SU-DHL-6 (cell line): ENCODE data around the gene ELP6.

Source experiments
- H2AFZ ChIP-seq: fragments of 200-600 bp; sonication (generic); 2 replicates; pipeline ENCODE4 v1.6.1; 2014; ENCODE audit warnings: low read depth, mild to moderate bottlenecking, moderate library complexity, mixed read lengths, antibody characterized with exemption, low read length; ENCODE audit not compliant: severe bottlenecking
- H3F3A ChIP-seq: fragments of 200-600 bp; shearing (Covaris generic); 2 replicates; pipeline ENCODE4 v1.6.0; 2016; ENCODE audit warnings: antibody characterized with exemption, mild to moderate bottlenecking; ENCODE audit not compliant: insufficient read depth
- H3K27ac ChIP-seq: fragments of 200-600 bp; sonication (generic); 2 replicates; pipeline ENCODE4 v1.5.1; 2016; ENCODE audit warnings: low read depth, mild to moderate bottlenecking, low read length, moderate library complexity, mixed read lengths
- H3K27me3 ChIP-seq: fragments of 200-600 bp; sonication (generic), shearing (Covaris generic); 2 replicates; pipeline ENCODE4 v1.6.0; 2014; ENCODE audit warnings: mild to moderate bottlenecking, low read length
- H3K36me3 ChIP-seq: fragments of 200-600 bp; sonication (generic); 2 replicates; pipeline ENCODE4 v1.6.1; 2014; ENCODE audit warnings: mild to moderate bottlenecking, low read length, mixed read lengths
- H3K4me2 ChIP-seq: fragments of 300-600, 200-600 bp; shearing (Covaris generic), sonication (generic); 2 replicates; pipeline ENCODE4 v1.6.0; 2014; ENCODE audit warnings: low read length, low read depth, mild to moderate bottlenecking; ENCODE audit not compliant: poor library complexity, severe bottlenecking
- H3K4me3 ChIP-seq: fragments of 200-600 bp; sonication (generic); 2 replicates; pipeline ENCODE4 v1.5.1; 2014; ENCODE audit warnings: antibody characterized with exemption, low read length, mild to moderate bottlenecking, mixed read lengths; ENCODE audit not compliant: insufficient read depth, poor library complexity, severe bottlenecking
- H3K79me2 ChIP-seq: fragments of 200-600 bp; sonication (generic); 2 replicates; pipeline ENCODE4 v1.6.1; 2014; ENCODE audit warnings: mild to moderate bottlenecking, low read length, moderate library complexity; ENCODE audit not compliant: insufficient read depth
- H3K9ac ChIP-seq: fragments of 200-600 bp; sonication (generic); 2 replicates; pipeline ENCODE4 v1.7.0; 2014; ENCODE audit warnings: mild to moderate bottlenecking, low read length
- H3K9me2 ChIP-seq: fragments of 200-600 bp; sonication (generic); replicated peaks from 2 replicates; pipeline ENCODE4 v1.6.1; 2014; ENCODE audit warnings: low read length; ENCODE audit not compliant: insufficient read depth
- H3K9me3 ChIP-seq: fragments of 200-600 bp; sonication (generic); 2 replicates; pipeline ENCODE4 v1.6.1; 2014; ENCODE audit warnings: low read length, mixed read lengths; ENCODE audit not compliant: insufficient read depth
- H4K20me1 ChIP-seq: fragments of 200-600 bp; sonication (generic); 2 replicates; pipeline ENCODE4 v1.6.1; 2014; ENCODE audit warnings: low read depth, mild to moderate bottlenecking, antibody characterized with exemption, low read length, moderate library complexity, mixed read lengths
- CTCF ChIP-seq: fragments of 200-600 bp; sonication (generic); IDR thresholded peaks from one replicate; pipeline ENCODE4 v1.5.1; 2017; ENCODE audit warnings: antibody characterized with exemption, mild to moderate bottlenecking, low read length, moderate library complexity; ENCODE audit not compliant: insufficient read depth, poor library complexity, severe bottlenecking
- EZH2phosphoT487 ChIP-seq: fragments of 200-600 bp; sonication (generic), shearing (Covaris generic); conservative IDR thresholded peaks from 2 replicates; pipeline ENCODE4 v1.6.1; 2018; ENCODE audit warnings: mild to moderate bottlenecking, antibody characterized with exemption, low read length, moderate library complexity, mixed read lengths

ELP6 gene

GRCh38 chr3:47496892-47497291 is 16.6 kb downstream of the ELP6 start:
- no peaks in the 10 kb centered on the region for H4K20me1 ChIP-seq
- no peaks in the 10 kb centered on the region for H3F3A ChIP-seq
- no peak for TF ChIP-seq EZH2phosphoT487
- no peak for TF ChIP-seq CTCF
- no peak overlapping the region for H3K4me3 ChIP-seq
- H3K9me2 ChIP-seq: no peaks in the 10 kb centered on the region
- H2AFZ ChIP-seq: no peak overlapping the region
- H3K79me2 ChIP-seq: no peaks in the 10 kb centered on the region
- peaks cover 18% of the 10 kb centered on the region; the same call in 1 of the 2 replicates for H3K36me3 ChIP-seq
- H3K9ac ChIP-seq: no peak overlapping the region
- H3K4me2 ChIP-seq: no peak overlapping the region
- H3K27ac ChIP-seq: no peak overlapping the region
- no peaks in the 10 kb centered on the region for H3K9me3 ChIP-seq
- H3K27me3 ChIP-seq: no peaks in the 10 kb centered on the region

GRCh38 chr3:47495886-47496285 is 17.6 kb downstream of the ELP6 start:
- no peak for TF ChIP-seq EZH2phosphoT487
- no peak for TF ChIP-seq CTCF
- no peaks in the 10 kb centered on the region for H3F3A ChIP-seq

GRCh38 chr3:47495111-47495510 is 18.4 kb downstream of the ELP6 start:
- no peak overlapping the region for H2AFZ ChIP-seq
- no peaks in the 10 kb centered on the region for H3K9me3 ChIP-seq
- no peak overlapping the region for H3K4me3 ChIP-seq
- peaks cover 11% of the 10 kb centered on the region; the same call in 1 of the 2 replicates for H3K36me3 ChIP-seq
- H3K9me2 ChIP-seq: no peaks in the 10 kb centered on the region
- no peak overlapping the region for H3K4me2 ChIP-seq
- H3K79me2 ChIP-seq: no peaks in the 10 kb centered on the region
- TF ChIP-seq EZH2phosphoT487: no peak
- no peak for TF ChIP-seq CTCF
- H4K20me1 ChIP-seq: no peaks in the 10 kb centered on the region
- H3K27me3 ChIP-seq: no peaks in the 10 kb centered on the region
- no peaks in the 10 kb centered on the region for H3F3A ChIP-seq
- H3K9ac ChIP-seq: no peak overlapping the region
- no peak overlapping the region for H3K27ac ChIP-seq

More at GRCh38 chr3:47495886-47496285, 17.6 kb downstream of the ELP6 start:
- Histone ChIP-seq H3K9me3 (no peaks in the 10 kb centered on the region), H3K36me3 (peaks cover 13% of the 10 kb centered on the region; the same call in 1 of the 2 replicates), H3K27ac (no peak overlapping the region), H3K79me2 (no peaks in the 10 kb centered on the region), H4K20me1 (no peaks in the 10 kb centered on the region), H2AFZ (no peak overlapping the region), H3K9ac (no peak overlapping the region), H3K27me3 (no peaks in the 10 kb centered on the region), H3K4me2 (no peak overlapping the region), H3K9me2 (no peaks in the 10 kb centered on the region), H3K4me3 (no peak overlapping the region)
